Measurements from ENCODE around the gene ANKRD18A.

Gene ANKRD18A

GRCh38 chr9:38526591-38526990 is 93.8 kb downstream of the ANKRD18A start:
- DNase-seq, result no peak

DNA sequence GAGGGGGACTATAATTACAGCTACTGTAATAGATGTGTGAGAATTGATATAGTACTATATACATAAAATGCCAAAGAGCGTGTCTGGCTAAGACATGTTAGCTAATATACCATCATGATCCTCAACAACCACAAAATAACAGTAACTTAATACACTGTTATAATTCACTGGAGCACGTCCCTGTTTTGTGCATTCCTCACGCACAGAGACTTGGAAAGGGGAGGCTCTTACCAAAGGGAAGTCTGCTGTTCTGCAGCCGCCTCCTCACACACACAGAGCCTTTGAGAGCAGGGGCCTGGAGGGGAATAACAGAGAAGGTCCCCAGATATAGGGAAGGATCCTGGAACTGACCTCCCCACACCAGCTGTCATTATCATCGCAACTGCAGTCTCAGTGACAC is 97.3 kb downstream of the ANKRD18A start:
- no peak for DNase-seq

GRCh38 chr9:38521762-38522161 is 98.6 kb downstream of the ANKRD18A start:
- no peak for DNase-seq

Measured in NCI-H524 treated with DMSO at 0.1 percent for 48 hours (cell line).